ENCODE data around the gene PLPP7. TPM values are rescaled to one million over a fixed set of nuclear protein-coding genes. Genes with fewer than 3 reads are reported as not detected.
"Not testable (repeated sequence)": the region's sequence is repeated elsewhere in the genome, so short reads cannot be mapped to it uniquely, and the experiment has no call there.

The PLPP7 gene
- total and polyA plus RNA-seq, 5 donors, result 96.3 to 160 (median 109) TPM

- Histone ChIP-seq H3K27me3 (ENCODE audit: control insufficient read depth, insufficient read depth) (no peaks in the 10 kb centered on the region), H3K9me3 (ENCODE audit: control insufficient read depth, low read length) (no peaks in the 10 kb centered on the region), H3K27ac (ENCODE audit: low read length) (peak overlapping the region; percentile 3), H3K4me1 (ENCODE audit: control insufficient read depth, insufficient read depth, low read length) (peaks cover 13% of the 10 kb centered on the region), H3K4me3 (ENCODE audit: low read length) (no peak overlapping the region)
- ATAC-seq, result no peak
- intact Hi-C loops (cut with DNase I), result loop anchor here in 1 of 4 donors (10.0 kb wide), 1 partner anchor 67 kb away; no protein-coding TSS in a partner anchor
- 57% methylated on average over 15 of the region's 15 CpGs for WGBS
- peak in 2 of 3 donors; percentile 71 to 82 for DNase-seq
Measured at GRCh38 chr9:131258186-131258585, 31.3 kb upstream of the PLPP7 start.

DNA sequence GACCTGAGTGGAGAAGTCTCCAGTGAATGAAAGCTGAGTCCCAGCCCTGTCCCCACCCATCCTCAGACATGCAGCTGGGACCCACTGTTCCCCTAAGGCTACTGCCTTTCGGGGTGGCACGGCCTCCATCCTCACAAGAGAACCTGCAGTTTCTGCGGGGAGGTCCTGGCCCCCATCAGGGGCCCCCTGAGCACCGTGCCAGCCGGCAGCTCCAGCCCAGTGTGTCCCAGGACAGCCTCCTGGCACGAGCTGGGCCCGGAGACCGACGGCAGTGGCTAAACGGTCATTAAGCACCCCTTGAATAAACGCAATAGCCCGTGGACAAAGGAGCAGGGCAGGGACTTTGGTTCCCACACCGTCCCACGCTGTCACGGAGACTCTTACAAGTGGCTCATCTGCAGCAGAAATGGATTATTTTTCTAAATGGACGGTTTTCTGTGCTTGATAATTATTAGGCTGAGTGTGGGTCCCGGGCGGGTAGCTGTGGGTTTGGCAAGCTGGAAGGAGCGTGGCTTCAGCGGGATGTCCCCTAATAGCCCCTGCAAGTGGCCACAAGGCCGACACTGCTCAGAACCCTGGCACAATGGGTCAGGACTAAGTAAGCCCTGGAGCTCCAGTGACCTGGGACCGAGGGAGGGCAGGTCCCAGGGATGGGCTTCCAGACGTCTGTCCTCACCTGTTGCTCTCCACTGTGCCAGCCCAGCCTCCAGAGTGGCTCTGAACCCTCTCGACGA is 30.7 kb upstream of the PLPP7 start:
- no peak overlapping the region for H3K4me3 ChIP-seq (ENCODE audit: low read length)
- intact Hi-C loops (cut with DNase I), result loop anchor here in 1 of 4 donors (10.0 kb wide), 1 partner anchor 66 kb away; no protein-coding TSS in a partner anchor
- WGBS, result 66% methylated on average over 25 of the region's 25 CpGs
- peak overlapping the region; percentile 3 for H3K27ac ChIP-seq (ENCODE audit: low read length)
- H3K9me3 ChIP-seq (ENCODE audit: control insufficient read depth, low read length), result no peaks in the 10 kb centered on the region
- H3K4me1 ChIP-seq (ENCODE audit: control insufficient read depth, insufficient read depth, low read length), result peaks cover 13% of the 10 kb centered on the region
- no peaks in the 10 kb centered on the region for H3K27me3 ChIP-seq (ENCODE audit: control insufficient read depth, insufficient read depth)
- DNase-seq, result peak in 2 of 3 donors; percentile 39 to 71
- no peak for ATAC-seq

DNA sequence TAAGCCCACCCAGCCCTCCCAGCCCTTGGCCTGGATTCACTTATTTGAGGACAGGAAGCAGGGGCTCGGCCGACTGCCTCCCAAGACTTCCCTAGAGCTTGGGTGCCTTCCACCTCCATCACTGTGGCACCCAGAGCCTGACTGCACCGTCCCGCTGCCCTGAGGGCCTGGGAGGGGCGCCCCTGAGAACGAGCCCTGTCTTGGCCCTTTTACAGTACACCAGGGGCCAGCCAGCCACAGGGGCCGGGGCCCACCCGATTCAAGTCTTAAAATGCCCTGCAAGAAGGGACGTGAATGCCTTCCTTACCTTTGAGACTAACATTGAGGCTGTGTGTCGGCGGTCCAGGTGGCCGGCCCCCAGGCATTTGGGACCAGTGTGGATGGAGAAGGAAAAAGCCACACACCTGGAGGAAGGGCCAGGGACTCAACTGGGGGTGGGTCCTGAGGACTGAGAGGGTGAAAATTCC is 30.1 kb upstream of the PLPP7 start:
- Histone ChIP-seq H3K27ac (ENCODE audit: low read length) (no peak overlapping the region), H3K4me3 (ENCODE audit: low read length) (no peak overlapping the region), H3K4me1 (ENCODE audit: control insufficient read depth, insufficient read depth, low read length) (peaks cover 10% of the 10 kb centered on the region), H3K27me3 (ENCODE audit: control insufficient read depth, insufficient read depth) (no peaks in the 10 kb centered on the region), H3K9me3 (ENCODE audit: control insufficient read depth, low read length) (no peaks in the 10 kb centered on the region)
- DNase-seq (peak in 2 of 3 donors; percentile 39 to 49), ATAC-seq (no peak)
- intact Hi-C loops (cut with DNase I), result loop anchor here in 1 of 4 donors (10.0 kb wide), 1 partner anchor 65 kb away; no protein-coding TSS in a partner anchor
- WGBS, result 78% methylated on average over 12 of the region's 12 CpGs

- H3K9me3 ChIP-seq (ENCODE audit: control insufficient read depth, low read length), result no peaks in the 10 kb centered on the region
- H3K4me1 ChIP-seq (ENCODE audit: control insufficient read depth, insufficient read depth, low read length), result peaks cover 10% of the 10 kb centered on the region
- no peaks in the 10 kb centered on the region for H3K27me3 ChIP-seq (ENCODE audit: control insufficient read depth, insufficient read depth)
- no peak overlapping the region for H3K27ac ChIP-seq (ENCODE audit: low read length)
- no peak for ATAC-seq
- intact Hi-C loops (cut with DNase I), result loop anchor here in 1 of 4 donors (10.0 kb wide), 1 partner anchor 65 kb away; no protein-coding TSS in a partner anchor
- no peak overlapping the region for H3K4me3 ChIP-seq (ENCODE audit: low read length)
- DNase-seq, result peak in 1 of 3 donors; percentile 38
- 76% methylated on average over 20 of the region's 20 CpGs for WGBS
Measured at GRCh38 chr9:131259916-131260597, 29.5 kb upstream of the PLPP7 start.

DNA sequence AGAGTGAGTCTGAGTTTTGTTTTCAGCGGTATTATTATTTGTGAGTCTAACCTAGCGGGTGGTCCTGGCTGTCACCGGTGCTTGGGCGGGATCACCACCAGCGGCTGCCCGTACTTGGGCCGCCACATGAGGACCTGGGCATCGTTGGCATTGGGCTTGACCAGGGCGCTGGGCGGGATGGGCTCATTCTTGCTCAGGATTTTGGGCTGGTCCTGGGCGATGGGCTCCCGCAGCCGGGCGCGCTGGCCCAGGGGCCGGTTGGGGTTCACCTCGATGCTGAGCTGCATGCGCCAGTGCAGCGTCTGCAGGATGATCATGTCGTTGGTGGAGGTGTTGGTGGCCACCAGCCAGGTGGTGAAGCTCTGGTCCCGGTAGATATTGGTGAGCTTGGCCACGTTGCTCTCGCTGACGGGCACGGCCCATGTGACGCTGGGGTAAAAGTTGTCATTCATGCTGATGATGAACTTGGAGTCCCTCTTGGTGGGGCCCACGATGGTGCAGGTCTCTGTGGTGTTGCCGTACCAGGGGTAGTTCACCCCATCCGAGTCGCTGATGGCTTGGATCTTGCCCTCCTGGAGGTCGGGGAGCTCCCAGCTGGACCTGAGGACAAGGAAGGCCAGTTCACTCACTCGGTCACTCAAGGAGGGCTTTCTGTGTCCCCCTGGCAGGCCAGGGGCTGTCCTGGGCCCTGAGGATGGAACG is 28.6 kb upstream of the PLPP7 start:
- no peak for ATAC-seq
- 80% methylated on average over 33 of the region's 33 CpGs for WGBS
- no peaks in the 10 kb centered on the region for H3K27me3 ChIP-seq (ENCODE audit: control insufficient read depth, insufficient read depth)
- no peak overlapping the region for H3K4me3 ChIP-seq (ENCODE audit: low read length)
- peak in 1 of 3 donors; percentile 44 for DNase-seq
- intact Hi-C loops (cut with DNase I), result no loop called here
- peak overlapping the region; percentile 49 for H3K27ac ChIP-seq (ENCODE audit: low read length)
- peaks cover 11% of the 10 kb centered on the region for H3K4me1 ChIP-seq (ENCODE audit: control insufficient read depth, insufficient read depth, low read length)
- H3K9me3 ChIP-seq (ENCODE audit: control insufficient read depth, low read length), result no peaks in the 10 kb centered on the region

GRCh38 chr9:131262327-131263032 is 27.0 kb upstream of the PLPP7 start:
- no peaks in the 10 kb centered on the region for H3K9me3 ChIP-seq (ENCODE audit: control insufficient read depth, low read length)
- no peak overlapping the region for H3K4me3 ChIP-seq (ENCODE audit: low read length)
- ATAC-seq (no peak), DNase-seq (peak in 1 of 3 donors; percentile 5)
- intact Hi-C loops (cut with DNase I), result no loop called here
- 68% methylated on average over 13 of the region's 13 CpGs for WGBS
- H3K4me1 ChIP-seq (ENCODE audit: control insufficient read depth, insufficient read depth, low read length), result peaks cover 15% of the 10 kb centered on the region
- H3K27ac ChIP-seq (ENCODE audit: low read length), result no peak overlapping the region
- H3K27me3 ChIP-seq (ENCODE audit: control insufficient read depth, insufficient read depth), result no peaks in the 10 kb centered on the region

GRCh38 chr9:131263033-131263343 is 26.5 kb upstream of the PLPP7 start:
- ATAC-seq; H3K27me3 ChIP-seq (ENCODE audit: control insufficient read depth, insufficient read depth); DNase-seq; H3K9me3 ChIP-seq (ENCODE audit: control insufficient read depth, low read length); intact Hi-C loops (cut with DNase I); H3K4me3 ChIP-seq (ENCODE audit: low read length); H3K27ac ChIP-seq (ENCODE audit: low read length): not testable (repeated sequence)
- WGBS, result 78% methylated on average over 5 of the region's 5 CpGs
- peaks cover 15% of the 10 kb centered on the region for H3K4me1 ChIP-seq (ENCODE audit: control insufficient read depth, insufficient read depth, low read length)

DNA sequence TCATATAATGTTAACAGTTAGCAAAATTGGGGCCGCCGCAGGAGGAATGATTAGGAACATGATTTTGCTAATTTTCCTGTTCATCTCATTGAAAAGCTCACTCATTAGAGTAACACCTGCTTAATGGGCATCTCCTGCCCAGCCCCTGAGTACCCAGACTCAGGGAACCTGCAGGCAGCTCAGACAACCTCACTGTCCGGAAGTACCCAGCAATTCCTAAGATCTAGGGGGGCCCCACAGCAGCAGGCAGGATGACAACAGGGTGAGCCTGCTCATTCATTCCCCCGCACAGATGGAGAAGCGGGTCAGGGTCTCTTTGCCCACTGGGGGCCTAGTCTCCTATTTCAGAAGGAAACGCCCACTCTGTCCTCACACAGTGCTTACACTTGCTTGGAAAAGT is 25.8 kb upstream of the PLPP7 start:
- Histone ChIP-seq H3K27ac (ENCODE audit: low read length) (peak overlapping the region; percentile 21), H3K4me3 (ENCODE audit: low read length) (no peak overlapping the region), H3K9me3 (ENCODE audit: control insufficient read depth, low read length) (no peaks in the 10 kb centered on the region), H3K4me1 (ENCODE audit: control insufficient read depth, insufficient read depth, low read length) (peaks cover 12% of the 10 kb centered on the region), H3K27me3 (ENCODE audit: control insufficient read depth, insufficient read depth) (no peaks in the 10 kb centered on the region)
- no peak for ATAC-seq
- DNase-seq, result no peak
- intact Hi-C loops (cut with DNase I), result no loop called here
- WGBS, result 77% methylated on average over 6 of the region's 6 CpGs

DNA sequence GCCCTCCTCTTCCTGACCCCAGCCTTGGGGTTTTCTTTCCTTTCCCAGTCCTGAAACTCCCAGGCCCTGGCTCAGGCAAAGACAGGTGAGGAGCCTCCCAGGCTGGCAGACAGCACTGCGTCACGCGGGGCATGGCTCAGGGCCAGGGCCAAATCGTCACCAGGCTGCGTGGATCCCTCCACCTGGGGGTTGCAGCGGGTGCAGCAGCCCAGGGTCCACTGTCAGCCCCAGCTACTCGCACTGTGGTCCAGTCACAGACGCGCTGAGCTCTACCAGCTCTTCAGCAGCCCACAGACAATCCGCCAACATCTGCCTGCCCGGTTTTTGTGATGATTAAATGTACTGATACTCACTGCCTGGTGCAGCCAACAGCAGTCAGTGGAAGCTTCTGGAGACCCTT is 25.3 kb upstream of the PLPP7 start:
- intact Hi-C loops (cut with DNase I), result no loop called here
- 50% methylated on average over 11 of the region's 11 CpGs for WGBS
- no peaks in the 10 kb centered on the region for H3K27me3 ChIP-seq (ENCODE audit: control insufficient read depth, insufficient read depth)
- H3K4me3 ChIP-seq (ENCODE audit: low read length), result no peak overlapping the region
- no peaks in the 10 kb centered on the region for H3K9me3 ChIP-seq (ENCODE audit: control insufficient read depth, low read length)
- H3K27ac ChIP-seq (ENCODE audit: low read length), result peak overlapping the region; percentile 54
- peak in 1 of 2 donors; percentile 24 for ATAC-seq
- H3K4me1 ChIP-seq (ENCODE audit: control insufficient read depth, insufficient read depth, low read length), result peaks cover 13% of the 10 kb centered on the region
- peak in 2 of 3 donors; percentile 34 to 79 for DNase-seq
